ENCODE data around the gene MTARC1. TPM values are rescaled to one million over a fixed set of nuclear protein-coding genes. Genes with fewer than 3 reads are reported as not detected.
A peak's percentile ranks its signal among the peaks of the same experiment; 100 is the strongest.

Gene MTARC1
- polyA plus RNA-seq, 1 donor (not counting 4 experiments of a cell fraction or from before 2014, with no cell fraction given), result 2.1 TPM

GRCh38 chr1:220748089-220748934 lies 38.4 kb upstream of the MTARC1 start, which contains the start of gene MTARC2:
Gene MTARC2, plus strand, starts transcription at chr1:220748322. Its CDS starts 210 bp downstream, at chr1:220748532.
- H3K27me3 ChIP-seq (ENCODE audit: control insufficient read depth, extremely low read depth, insufficient read depth, low read length), result no peaks in the 10 kb centered on the region
- H3K79me2 ChIP-seq (ENCODE audit: control insufficient read depth, insufficient read depth, low read length), result no peaks in the 10 kb centered on the region
- H3K4me1 ChIP-seq (ENCODE audit: control insufficient read depth, extremely low read depth, insufficient read depth, low read length), result peaks cover 3% of the 10 kb centered on the region
- H2AFZ ChIP-seq (ENCODE audit: control insufficient read depth, low read length), result peak within 1 kb of the TSS; percentile 91
- no peaks in the 10 kb centered on the region for H3K9me3 ChIP-seq (ENCODE audit: control insufficient read depth, low read depth, low read length)
- H3K4me2 ChIP-seq (ENCODE audit: control insufficient read depth, extremely low read depth, insufficient read depth, low read depth, low read length), result peak within 1 kb of the TSS; percentile 84
- H3K27ac ChIP-seq (ENCODE audit: control insufficient read depth, insufficient read depth, low read length), result no peak within 1 kb of the TSS
- H3K9ac ChIP-seq (ENCODE audit: control insufficient read depth, extremely low read depth, insufficient read depth, low read length), result peak within 1 kb of the TSS; percentile 46
- H4K20me1 ChIP-seq (ENCODE audit: control insufficient read depth, extremely low read depth, insufficient read depth, low read length), result no peaks in the 10 kb centered on the region
- H3K36me3 ChIP-seq (ENCODE audit: control insufficient read depth in 2 of 2, extremely low read depth in 1 of 2, insufficient read depth in 2 of 2, low read length in 2 of 2), result no peaks in the 10 kb centered on the region
- no peak for TF ChIP-seq CTCF (optimal IDR thresholded peaks at IDR 0.05 in 1 of 3, IDR thresholded peaks at IDR 0.05 in 1 of 3, conservative IDR thresholded peaks at IDR 0.05 in 1 of 3; ENCODE audit: extremely low read depth in 1 of 3, insufficient read depth in 2 of 3, low read length in 3 of 3)
- peak; percentile 17 for TF ChIP-seq EZH2 (IDR thresholded peaks at IDR 0.05; ENCODE audit: low read length)
- DNase-seq (ENCODE audit: low read depth, low spot score) (no peak), FAIRE-seq (no peak)
- no peaks in the 10 kb centered on the region for H3K9me1 ChIP-seq (ENCODE audit: control insufficient read depth, extremely low read depth, insufficient read depth, low read length)
- dilution Hi-C loops (cut with MboI; ENCODE audit: extremely low pct_ligation_motif_present, low sequenced_read_pairs), result no loop called here
- H3K4me3 ChIP-seq (ENCODE audit: control insufficient read depth in 2 of 3, extremely low read depth in 1 of 3, insufficient read depth in 2 of 3, low read depth in 1 of 3, low read length in 3 of 3), result peak within 1 kb of the TSS; percentile 43 to 69 (median 61)

- Histone ChIP-seq H3K36me3 (ENCODE audit: control insufficient read depth in 2 of 2, extremely low read depth in 1 of 2, insufficient read depth in 2 of 2, low read length in 2 of 2) (no peaks in the 10 kb centered on the region), H3K4me3 (ENCODE audit: control insufficient read depth in 2 of 3, extremely low read depth in 1 of 3, insufficient read depth in 2 of 3, low read depth in 1 of 3, low read length in 3 of 3) (peak overlapping the region in 2 of 3 experiments; percentile 61 to 69), H3K27me3 (ENCODE audit: control insufficient read depth, extremely low read depth, insufficient read depth, low read length) (no peaks in the 10 kb centered on the region), H3K9me1 (ENCODE audit: control insufficient read depth, extremely low read depth, insufficient read depth, low read length) (no peaks in the 10 kb centered on the region), H3K9ac (ENCODE audit: control insufficient read depth, extremely low read depth, insufficient read depth, low read length) (no peak overlapping the region), H3K9me3 (ENCODE audit: control insufficient read depth, low read depth, low read length) (no peaks in the 10 kb centered on the region), H2AFZ (ENCODE audit: control insufficient read depth, low read length) (peak overlapping the region; percentile 91), H3K4me1 (ENCODE audit: control insufficient read depth, extremely low read depth, insufficient read depth, low read length) (peaks cover 3% of the 10 kb centered on the region), H3K27ac (ENCODE audit: control insufficient read depth, insufficient read depth, low read length) (no peak overlapping the region), H3K4me2 (ENCODE audit: control insufficient read depth, extremely low read depth, insufficient read depth, low read depth, low read length) (peak overlapping the region; percentile 84), H4K20me1 (ENCODE audit: control insufficient read depth, extremely low read depth, insufficient read depth, low read length) (no peaks in the 10 kb centered on the region), H3K79me2 (ENCODE audit: control insufficient read depth, insufficient read depth, low read length) (no peaks in the 10 kb centered on the region)
- no peak for FAIRE-seq
- no peak for TF ChIP-seq EZH2 (IDR thresholded peaks at IDR 0.05; ENCODE audit: low read length)
- no peak for TF ChIP-seq CTCF (optimal IDR thresholded peaks at IDR 0.05 in 1 of 3, IDR thresholded peaks at IDR 0.05 in 1 of 3, conservative IDR thresholded peaks at IDR 0.05 in 1 of 3; ENCODE audit: extremely low read depth in 1 of 3, insufficient read depth in 2 of 3, low read length in 3 of 3)
- dilution Hi-C loops (cut with MboI; ENCODE audit: extremely low pct_ligation_motif_present, low sequenced_read_pairs), result no loop called here
- no peak for DNase-seq (ENCODE audit: low read depth, low spot score)
Observed at GRCh38 chr1:220748936-220749335, 37.8 kb upstream of the MTARC1 start.

Data from keratinocyte (primary cell).